ENCODE measurements around the gene TP53I11. TPM values are rescaled to one million over a fixed set of nuclear protein-coding genes. Genes with fewer than 3 reads are reported as not detected.
A peak's percentile ranks its signal among the peaks of the same experiment; 100 is the strongest.

The TP53I11 gene
- total RNA-seq, 2 experiments from 2014 or later: 15.7 to 17.6 TPM

GRCh38 chr11:44931466-44931865 lies 19.2 kb downstream of the TP53I11 start:
- Mint-ChIP-seq H3K27ac (no peak overlapping the region), H3K9me3 (no peaks in the 10 kb centered on the region), H3K27me3 (no peaks in the 10 kb centered on the region), H3K4me3 (no peak overlapping the region), H3K4me1 (ENCODE audit: low read depth) (no peaks in the 10 kb centered on the region), H3K36me3 (no peaks in the 10 kb centered on the region)
- intact Hi-C loops (cut with micrococcal nuclease): loop anchor here (10.0 kb wide), 1 partner anchor 843 kb away; no protein-coding TSS in a partner anchor
- no peak for DNase-seq
- ChIA-PET POLR2A (no interaction called here), CTCF (interaction anchor here (1.3 to 24.0 kb wide), 2 partner anchors 20 to 170 kb away, joined by 6 to 1143 read pairs; no protein-coding TSS in a partner anchor)

- H3K4me3 Mint-ChIP-seq: no peak overlapping the region
- CTCF ChIA-PET: interaction anchor here (1.0 to 24.0 kb wide), 4 partner anchors 10 to 402 kb away, joined by 3 to 1143 read pairs (median 4); no protein-coding TSS in a partner anchor
- no peak for DNase-seq
- no peaks in the 10 kb centered on the region for H3K9me3 Mint-ChIP-seq
- no peak overlapping the region for H3K27ac Mint-ChIP-seq
- H3K4me1 Mint-ChIP-seq (ENCODE audit: low read depth): no peaks in the 10 kb centered on the region
- no peaks in the 10 kb centered on the region for H3K36me3 Mint-ChIP-seq
- intact Hi-C loops (cut with micrococcal nuclease): loop anchor here (10.0 kb wide), 1 partner anchor 844 kb away; no protein-coding TSS in a partner anchor
- no peaks in the 10 kb centered on the region for H3K27me3 Mint-ChIP-seq
- POLR2A ChIA-PET: no interaction called here
Observed at GRCh38 chr11:44930588-44931302, 19.9 kb downstream of the TP53I11 start.

DNA sequence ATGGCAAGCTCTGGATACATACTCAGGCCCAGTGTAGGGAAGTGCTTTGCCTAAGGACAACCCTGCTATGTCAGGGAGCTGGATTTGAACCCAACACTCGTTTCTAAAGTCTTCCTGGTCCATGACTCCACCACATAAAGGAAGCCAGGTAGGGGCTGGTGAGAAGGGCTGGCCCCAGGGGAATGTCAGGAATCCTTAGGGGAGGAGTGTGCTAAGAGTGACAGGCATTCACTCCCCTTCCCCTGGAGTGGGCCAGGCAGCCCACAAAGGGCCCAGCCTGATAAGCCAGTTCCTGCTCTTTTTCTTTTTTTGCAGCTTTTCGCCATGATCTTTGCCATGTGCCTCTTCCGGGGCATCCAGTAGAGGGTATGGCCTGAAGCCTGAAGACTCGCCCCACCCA lies 21.9 kb downstream of the TP53I11 start:
- ChIA-PET CTCF (interaction anchor here (0.7 to 24.0 kb wide), 10 partner anchors 9 to 557 kb away, joined by 3 to 1143 read pairs (median 9); no protein-coding TSS in a partner anchor), POLR2A (no interaction called here)
- H3K4me1 Mint-ChIP-seq (ENCODE audit: low read depth): no peaks in the 10 kb centered on the region
- no peaks in the 10 kb centered on the region for H3K36me3 Mint-ChIP-seq
- no peak overlapping the region for H3K4me3 Mint-ChIP-seq
- H3K27ac Mint-ChIP-seq: no peak overlapping the region
- intact Hi-C loops (cut with micrococcal nuclease): no loop called here
- no peaks in the 10 kb centered on the region for H3K27me3 Mint-ChIP-seq
- no peak for DNase-seq
- no peaks in the 10 kb centered on the region for H3K9me3 Mint-ChIP-seq

- intact Hi-C loops (cut with micrococcal nuclease): no loop called here
Observed at GRCh38 chr11:44928144-44928543, 22.5 kb downstream of the TP53I11 start.

DNA sequence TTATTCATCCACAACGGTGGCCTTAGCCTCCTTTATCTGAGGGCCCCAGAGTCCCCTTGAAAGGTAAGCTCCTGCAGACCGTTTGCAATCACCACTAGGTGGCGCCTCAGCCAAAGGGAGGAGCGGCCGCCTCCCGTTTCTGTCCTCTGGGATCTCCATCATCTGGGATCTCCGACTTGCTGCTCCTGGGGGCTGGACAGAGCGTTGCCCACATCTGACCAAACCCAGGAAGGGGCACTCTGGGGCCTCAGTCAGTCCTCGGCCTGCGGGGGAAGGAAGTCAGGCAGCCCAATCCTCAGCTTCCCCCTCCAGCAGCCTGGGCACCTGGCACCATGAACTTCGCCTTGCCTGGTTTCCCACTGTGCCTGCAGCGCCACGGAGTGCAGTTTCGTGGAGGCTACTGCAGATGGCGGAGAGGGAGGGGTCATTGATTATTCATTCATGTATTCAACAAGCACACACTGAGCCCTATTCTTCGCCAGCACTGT lies 23.5 kb downstream of the TP53I11 start:
- Mint-ChIP-seq H3K36me3 (no peaks in the 10 kb centered on the region), H3K4me3 (no peak overlapping the region), H3K4me1 (ENCODE audit: low read depth) (no peaks in the 10 kb centered on the region), H3K27me3 (no peaks in the 10 kb centered on the region), H3K9me3 (no peaks in the 10 kb centered on the region), H3K27ac (no peak overlapping the region)
- intact Hi-C loops (cut with micrococcal nuclease): loop anchor here (1.0 kb wide), 1 partner anchor 178 kb away; no protein-coding TSS in a partner anchor
- POLR2A ChIA-PET: no interaction called here
- DNase-seq: peak; percentile 67
- CTCF ChIA-PET: interaction anchor here (0.6 to 24.0 kb wide), 53 partner anchors 8 to 1003 kb away, joined by 3 to 1143 read pairs (median 4); no protein-coding TSS in a partner anchor

More at GRCh38 chr11:44928144-44928543, 22.5 kb downstream of the TP53I11 start:
- Mint-ChIP-seq H3K36me3 (no peaks in the 10 kb centered on the region), H3K27me3 (no peaks in the 10 kb centered on the region), H3K27ac (no peak overlapping the region), H3K4me3 (no peak overlapping the region), H3K4me1 (ENCODE audit: low read depth) (no peaks in the 10 kb centered on the region), H3K9me3 (no peaks in the 10 kb centered on the region)
- ChIA-PET POLR2A (no interaction called here), CTCF (interaction anchor here (1.0 to 24.0 kb wide), 13 partner anchors 9 to 557 kb away, joined by 3 to 1143 read pairs (median 6); no protein-coding TSS in a partner anchor)
- DNase-seq: no peak

DNA sequence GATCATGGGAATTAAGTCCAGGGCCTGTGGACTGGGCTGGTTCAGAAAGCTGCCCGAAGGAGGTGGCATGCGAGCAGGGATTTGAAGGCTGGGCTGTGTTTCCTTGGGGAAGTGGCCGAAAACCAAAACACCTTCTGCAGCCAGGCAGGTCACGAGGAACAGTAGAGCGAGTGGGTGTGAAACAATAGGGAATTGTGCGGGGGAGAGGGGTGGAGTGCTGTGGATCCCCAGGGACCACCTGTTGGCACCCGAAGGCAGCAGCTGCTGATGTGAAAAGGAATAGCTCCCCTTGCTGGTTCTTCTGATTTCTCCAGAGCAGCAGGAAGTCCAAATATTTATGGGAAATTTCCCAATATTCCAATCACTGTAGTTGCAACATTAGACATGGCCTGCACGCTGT lies 24.6 kb downstream of the TP53I11 start:
- DNase-seq: no peak
- H3K4me1 Mint-ChIP-seq (ENCODE audit: low read depth): no peaks in the 10 kb centered on the region
- no peaks in the 10 kb centered on the region for H3K36me3 Mint-ChIP-seq
- no peaks in the 10 kb centered on the region for H3K27me3 Mint-ChIP-seq
- intact Hi-C loops (cut with micrococcal nuclease): no loop called here
- no peak overlapping the region for H3K27ac Mint-ChIP-seq
- POLR2A ChIA-PET: no interaction called here
- H3K4me3 Mint-ChIP-seq: no peak overlapping the region
- H3K9me3 Mint-ChIP-seq: no peaks in the 10 kb centered on the region
- CTCF ChIA-PET: interaction anchor here (0.9 to 24.0 kb wide), 15 partner anchors 11 to 408 kb away, joined by 3 to 1143 read pairs (median 8); no protein-coding TSS in a partner anchor

GRCh38 chr11:44923806-44924205 lies 26.9 kb downstream of the TP53I11 start:
- H3K36me3 Mint-ChIP-seq: no peaks in the 10 kb centered on the region
- H3K9me3 Mint-ChIP-seq: no peaks in the 10 kb centered on the region
- CTCF ChIA-PET: interaction anchor here (1.0 kb wide), 1 partner anchor 180 kb away, joined by 3 read pairs; no protein-coding TSS in a partner anchor
- H3K4me3 Mint-ChIP-seq: no peak overlapping the region
- no peak overlapping the region for H3K27ac Mint-ChIP-seq
- H3K27me3 Mint-ChIP-seq: no peaks in the 10 kb centered on the region
- intact Hi-C loops (cut with micrococcal nuclease): no loop called here
- no peaks in the 10 kb centered on the region for H3K4me1 Mint-ChIP-seq (ENCODE audit: low read depth)
- DNase-seq: no peak
- POLR2A ChIA-PET: no interaction called here

DNA sequence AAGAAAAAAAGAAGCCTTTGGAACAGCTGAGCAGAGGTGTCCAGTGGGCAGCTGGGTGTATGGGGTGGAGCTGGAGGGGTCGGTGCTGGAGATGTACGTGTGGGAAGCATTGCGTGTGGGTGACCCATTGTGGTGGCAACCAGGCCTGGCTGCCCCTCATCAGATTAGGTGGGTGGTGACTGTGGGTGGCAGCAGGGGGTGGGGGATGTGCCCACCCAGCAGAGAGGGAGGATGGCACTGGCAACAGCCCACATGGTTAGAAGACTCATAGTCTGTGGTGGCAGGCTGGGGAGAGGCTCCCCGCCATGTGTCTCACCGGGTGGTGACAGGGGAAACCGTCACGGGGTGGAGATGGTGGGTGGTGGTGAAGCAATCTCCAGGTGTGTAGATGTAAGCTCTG lies 27.6 kb downstream of the TP53I11 start:
- CTCF ChIA-PET: interaction anchor here (1.0 kb wide), 1 partner anchor 12 kb away, joined by 3 read pairs; no protein-coding TSS in a partner anchor
- no peak overlapping the region for H3K27ac Mint-ChIP-seq
- no peaks in the 10 kb centered on the region for H3K36me3 Mint-ChIP-seq
- no peak overlapping the region for H3K4me3 Mint-ChIP-seq
- DNase-seq: no peak
- intact Hi-C loops (cut with micrococcal nuclease): no loop called here
- POLR2A ChIA-PET: no interaction called here
- no peaks in the 10 kb centered on the region for H3K9me3 Mint-ChIP-seq
- H3K4me1 Mint-ChIP-seq (ENCODE audit: low read depth): no peaks in the 10 kb centered on the region
- no peaks in the 10 kb centered on the region for H3K27me3 Mint-ChIP-seq

DNA sequence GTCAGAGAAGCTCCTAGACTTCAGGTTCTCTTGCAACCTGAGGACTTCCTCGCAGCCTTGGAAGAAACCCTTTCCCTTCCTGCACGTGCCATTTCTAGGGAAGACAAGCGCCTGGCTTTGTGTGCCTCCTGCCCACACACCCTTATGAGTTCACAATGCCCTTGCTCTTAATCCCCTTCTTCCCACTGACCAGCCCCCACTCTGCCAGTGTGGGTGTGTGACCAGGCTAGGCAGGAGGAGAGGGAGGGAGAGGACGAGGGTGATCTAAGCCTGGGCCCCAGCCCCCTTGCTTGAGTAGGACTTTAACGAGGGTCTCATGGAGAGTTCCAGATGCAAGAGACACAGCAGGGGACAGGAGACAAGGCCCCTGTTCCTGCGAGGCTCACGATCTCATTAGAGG lies 30.2 kb downstream of the TP53I11 start:
- CTCF ChIA-PET: interaction anchor here (0.9 to 1.7 kb wide), 2 partner anchors 182 to 185 kb away, joined by 3 to 4 read pairs; no protein-coding TSS in a partner anchor
- no peaks in the 10 kb centered on the region for H3K27me3 Mint-ChIP-seq
- H3K27ac Mint-ChIP-seq: no peak overlapping the region
- no peaks in the 10 kb centered on the region for H3K9me3 Mint-ChIP-seq
- H3K4me3 Mint-ChIP-seq: no peak overlapping the region
- no peak for DNase-seq
- H3K36me3 Mint-ChIP-seq: no peaks in the 10 kb centered on the region
- no peaks in the 10 kb centered on the region for H3K4me1 Mint-ChIP-seq (ENCODE audit: low read depth)
- intact Hi-C loops (cut with micrococcal nuclease): no loop called here
- POLR2A ChIA-PET: no interaction called here

DNA sequence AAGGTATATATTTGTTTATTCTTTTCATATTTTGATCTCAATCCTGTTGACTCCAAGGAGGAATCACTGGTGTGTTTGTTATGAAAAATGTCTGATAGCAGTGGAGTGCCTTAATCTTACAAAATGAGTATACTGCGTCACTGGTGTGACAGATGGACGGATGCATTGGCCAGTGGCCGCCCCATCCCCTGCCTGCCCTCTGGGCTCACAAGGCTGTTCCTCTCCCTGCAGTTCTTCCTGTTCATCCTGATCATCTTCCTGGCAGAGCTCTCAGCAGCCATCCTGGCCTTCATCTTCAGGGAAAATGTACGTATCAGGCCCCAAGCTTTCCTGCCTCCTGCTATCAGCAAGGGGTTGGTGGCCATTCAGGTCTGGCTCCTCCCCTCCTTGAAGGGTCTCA lies 32.9 kb downstream of the TP53I11 start:
- Mint-ChIP-seq H3K36me3 (no peaks in the 10 kb centered on the region), H3K4me1 (ENCODE audit: low read depth) (no peaks in the 10 kb centered on the region), H3K4me3 (no peak overlapping the region), H3K27ac (no peak overlapping the region), H3K27me3 (no peaks in the 10 kb centered on the region), H3K9me3 (no peaks in the 10 kb centered on the region)
- intact Hi-C loops (cut with micrococcal nuclease): no loop called here
- ChIA-PET POLR2A (no interaction called here), CTCF (no interaction called here)
- DNase-seq: no peak

- intact Hi-C loops (cut with micrococcal nuclease): no loop called here
- no peak for DNase-seq
- H3K4me3 Mint-ChIP-seq: no peak overlapping the region
- H3K9me3 Mint-ChIP-seq: no peaks in the 10 kb centered on the region
- no peak overlapping the region for H3K27ac Mint-ChIP-seq
- ChIA-PET CTCF (no interaction called here), POLR2A (no interaction called here)
- H3K4me1 Mint-ChIP-seq (ENCODE audit: low read depth): no peaks in the 10 kb centered on the region
- no peaks in the 10 kb centered on the region for H3K36me3 Mint-ChIP-seq
- H3K27me3 Mint-ChIP-seq: no peaks in the 10 kb centered on the region
Observed at GRCh38 chr11:44916801-44917385, 33.8 kb downstream of the TP53I11 start.

DNA sequence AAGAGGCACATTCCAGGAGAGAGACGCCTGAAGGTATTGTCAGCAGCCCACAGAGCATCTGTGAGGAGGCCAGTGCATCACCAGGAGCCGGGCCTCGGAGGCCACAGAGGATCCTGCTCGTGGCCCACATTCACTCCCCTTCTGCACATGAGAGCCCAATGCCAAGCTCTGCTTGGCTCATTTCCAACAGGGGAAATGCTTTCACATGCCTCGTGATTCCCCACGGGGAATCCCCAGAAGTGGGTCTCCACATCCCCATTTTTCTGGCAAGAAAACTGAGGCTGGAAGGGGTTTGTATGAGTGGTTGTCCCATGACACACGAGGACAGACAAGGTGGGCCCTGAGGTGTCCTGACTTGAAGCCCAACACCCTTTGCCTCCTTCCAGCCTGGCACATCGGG lies 34.4 kb downstream of the TP53I11 start:
- H3K36me3 Mint-ChIP-seq: no peaks in the 10 kb centered on the region
- POLR2A ChIA-PET: no interaction called here

More for the DNA sequence above, 34.4 kb downstream of the TP53I11 start:
- intact Hi-C loops (cut with micrococcal nuclease): no loop called here
- CTCF ChIA-PET: no interaction called here
- Mint-ChIP-seq H3K4me3 (no peak overlapping the region), H3K4me1 (ENCODE audit: low read depth) (no peaks in the 10 kb centered on the region), H3K27me3 (no peaks in the 10 kb centered on the region), H3K27ac (no peak overlapping the region), H3K9me3 (no peaks in the 10 kb centered on the region)
- DNase-seq: no peak
